Mesendoderm (in vitro differentiated cells): ENCODE data around the gene MRPL23. TPM values are rescaled to one million over a fixed set of nuclear protein-coding genes. Genes with fewer than 3 reads are reported as not detected.

Source experiments
- DNase-seq: peaks from one replicate; pipeline ENCODE4 v3.0.0; 2013
- H2AK5ac ChIP-seq: 2 replicates; pipeline ENCODE4 v1.6.1; 2013; ENCODE audit warnings: low read length, inconsistent platforms
- H2BK120ac ChIP-seq: 2 replicates; pipeline ENCODE4 v1.6.1; 2013; ENCODE audit warnings: low read depth, mild to moderate bottlenecking, low read length, moderate library complexity, mixed read lengths
- H2BK15ac ChIP-seq: replicated peaks from 2 replicates; pipeline ENCODE4 v1.6.1; 2013; ENCODE audit warnings: low read depth, mild to moderate bottlenecking, moderate library complexity
- H2BK5ac ChIP-seq: 2 replicates; pipeline ENCODE4 v1.6.1; 2013; ENCODE audit warnings: low read length, inconsistent platforms
- H3K18ac ChIP-seq: 2 replicates; pipeline ENCODE4 v1.6.1; 2013; ENCODE audit warnings: mild to moderate bottlenecking, low read length, mixed read lengths
- H3K23ac ChIP-seq: one replicate; pipeline ENCODE4 v1.6.1; 2013; ENCODE audit warnings: low read length
- H3K27ac ChIP-seq: 2 replicates; pipeline ENCODE4 v1.5.1; 2013; ENCODE audit warnings: low read depth, mild to moderate bottlenecking, inconsistent platforms, low read length, moderate library complexity
- H3K27me3 ChIP-seq: 2 replicates; pipeline ENCODE4 v1.6.1; 2013; ENCODE audit warnings: low read length, control low read depth, mild to moderate bottlenecking, inconsistent platforms; ENCODE audit not compliant: insufficient read depth, poor library complexity
- H3K36me3 ChIP-seq: 2 replicates; pipeline ENCODE4 v1.6.1; 2013; ENCODE audit warnings: low read length, inconsistent platforms; ENCODE audit not compliant: control insufficient read depth, insufficient read depth
- H3K4ac ChIP-seq: one replicate; pipeline ENCODE4 v1.6.1; 2013; ENCODE audit warnings: low read depth, mild to moderate bottlenecking, low read length, moderate library complexity
- H3K4me1 ChIP-seq: 2 replicates; pipeline ENCODE4 v1.6.1; 2013; ENCODE audit warnings: low read depth, low read length, inconsistent platforms; ENCODE audit not compliant: control insufficient read depth
- H3K4me2 ChIP-seq: 2 replicates; pipeline ENCODE4 v1.6.1; 2013; ENCODE audit warnings: low read length
- H3K4me3 ChIP-seq: 2 replicates; pipeline ENCODE4 v1.5.1; 2013; ENCODE audit warnings: mild to moderate bottlenecking, low read length
- H3K56ac ChIP-seq: one replicate; pipeline ENCODE4 v1.6.1; 2013; ENCODE audit warnings: low read length
- H3K79me1 ChIP-seq: 2 replicates; pipeline ENCODE4 v1.6.1; 2013; ENCODE audit warnings: low read length, inconsistent platforms
- H3K79me2 ChIP-seq: 2 replicates; pipeline ENCODE4 v1.6.1; 2013; ENCODE audit warnings: mild to moderate bottlenecking, low read length; ENCODE audit not compliant: control insufficient read depth, insufficient read depth
- H3K9ac ChIP-seq: 2 replicates; pipeline ENCODE4 v1.6.1; 2013; ENCODE audit warnings: low read length, inconsistent platforms
- H4K5ac ChIP-seq: one replicate; pipeline ENCODE4 v1.6.1; 2013; ENCODE audit warnings: low read length
- H4K8ac ChIP-seq: one replicate; pipeline ENCODE4 v1.6.1; 2013; ENCODE audit warnings: low read depth, mild to moderate bottlenecking, control low read depth, low read length, moderate library complexity
- whole genome bisulfite sequencing: extraction: QIAGEN DNeasy Blood & Tissue Kit; methylation state at CpG from one replicate; pipeline ENCODE4 v1.1.7; 2013; ENCODE audit warnings: low lambda C conversion rate, missing lambda C conversion rate; ENCODE audit not compliant: insufficient coverage; ENCODE audit errors: extremely low coverage; 5-methylcytosine and 5-hydroxymethylcytosine counted together
- small RNA-seq: library from polyadenylated mRNA; stranded (forward); fragments of <200 nt; extraction: miRNeasy Mini kit (QIAGEN cat#:217004); gene quantifications from one replicate; pipeline ENCODE3, GENCODE V24; 2013; ENCODE audit not compliant: insufficient read depth

MRPL23 gene

DNA sequence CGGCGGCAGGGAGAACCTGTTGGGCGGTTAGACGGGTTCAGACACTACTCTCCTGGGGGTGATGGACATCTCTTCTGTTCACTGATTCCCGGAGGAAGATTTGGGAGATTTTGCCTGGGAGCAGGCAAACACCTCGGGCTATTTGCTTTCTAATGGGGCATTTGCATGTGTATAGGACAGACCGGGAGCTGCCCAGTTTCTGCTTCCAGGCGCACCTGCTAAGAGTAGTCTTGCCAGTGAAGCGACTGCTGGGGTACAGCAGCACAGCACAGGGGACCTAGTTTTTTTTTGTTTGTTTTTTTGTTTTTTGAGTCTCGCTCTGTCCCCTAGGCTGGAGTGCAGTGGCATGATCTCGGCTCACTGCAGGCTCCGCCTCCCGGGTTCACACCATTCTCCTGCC lies 57.3 kb downstream of the MRPL23 start:
- H3K4me1 ChIP-seq: no peaks in the 10 kb centered on the region
- H3K56ac ChIP-seq: no peak overlapping the region
- no peaks in the 10 kb centered on the region for H3K79me1 ChIP-seq
- WGBS: no CpG with 5 or more reads among the region's 13 CpGs
- no peak overlapping the region for H4K5ac ChIP-seq
- H3K4ac ChIP-seq: no peak overlapping the region
- no peak overlapping the region for H3K23ac ChIP-seq
- no peaks in the 10 kb centered on the region for H3K27me3 ChIP-seq
- H3K4me3 ChIP-seq: no peak overlapping the region
- no peak overlapping the region for H3K4me2 ChIP-seq
- no peaks in the 10 kb centered on the region for H3K79me2 ChIP-seq
- H3K36me3 ChIP-seq: no peaks in the 10 kb centered on the region
- no peak overlapping the region for H2BK120ac ChIP-seq
- no peak overlapping the region for H2BK5ac ChIP-seq
- no peak overlapping the region for H4K8ac ChIP-seq
- H2BK15ac ChIP-seq: no peak overlapping the region
- H3K18ac ChIP-seq: no peak overlapping the region
- H3K27ac ChIP-seq: no peak overlapping the region
- DNase-seq: no peak
- no peak overlapping the region for H2AK5ac ChIP-seq
- H3K9ac ChIP-seq: no peak overlapping the region

Small RNAs within 50 kb of the gene (small RNA-seq; reads per million reads assigned to genes)
- gene RF01972: not detected
- not detected for gene RF01973
